ENCODE data around the gene METRN. TPM values are rescaled to one million over a fixed set of nuclear protein-coding genes. Genes with fewer than 3 reads are reported as not detected.
A peak's percentile ranks its signal among the peaks of the same experiment; 100 is the strongest.

METRN gene
- total RNA-seq, 1 experiment from 2014 or later = 69.5 TPM

DNA sequence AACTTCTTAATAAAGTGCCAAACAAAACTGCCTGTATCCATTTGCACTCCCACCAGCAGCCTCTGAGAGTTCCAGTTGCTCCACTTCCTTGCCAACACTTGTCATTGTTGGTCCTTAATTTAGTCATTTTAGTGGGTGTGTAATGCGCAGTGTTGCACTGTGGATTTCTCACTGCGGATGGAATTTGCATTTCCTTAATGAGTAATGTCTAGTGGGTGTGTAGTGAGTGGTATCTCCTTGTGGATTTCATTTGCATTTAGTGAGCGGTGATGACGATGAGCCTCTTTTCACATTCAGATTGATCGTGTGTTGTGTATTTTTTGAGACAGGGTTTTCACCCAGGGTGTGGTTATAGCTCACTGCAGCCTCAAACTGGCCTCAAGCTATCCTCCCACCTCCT is 41.5 kb downstream of the METRN start:
- no peak overlapping the region for H3K4me3 Mint-ChIP-seq (ENCODE audit: unreplicated experiment)
- CTCF ChIA-PET = interaction anchor here (0.7 to 2.5 kb wide), 7 partner anchors 10 to 301 kb away, joined by 3 to 13 read pairs (median 3); partner anchors contain the start of gene CIAO3
- H3K36me3 Mint-ChIP-seq (ENCODE audit: insufficient read depth, unreplicated experiment) = no peaks in the 10 kb centered on the region

GRCh38 chr16:759110-759910 is 44.4 kb downstream of the METRN start:
- Mint-ChIP-seq H3K4me1 (ENCODE audit: insufficient read depth, unreplicated experiment) (peaks cover 10% of the 10 kb centered on the region), H3K4me3 (ENCODE audit: unreplicated experiment) (no peak overlapping the region), H3K9me3 (ENCODE audit: unreplicated experiment) (no peaks in the 10 kb centered on the region), H3K27me3 (ENCODE audit: insufficient read depth, unreplicated experiment) (no peaks in the 10 kb centered on the region), H3K27ac (ENCODE audit: low read depth, unreplicated experiment) (peak overlapping the region; percentile 61), H3K36me3 (ENCODE audit: insufficient read depth, unreplicated experiment) (no peaks in the 10 kb centered on the region)
- intact Hi-C loops (cut with micrococcal nuclease) = no loop called here
- ChIA-PET CTCF (interaction anchor here (0.6 to 2.9 kb wide), 5 partner anchors 14 to 298 kb away, joined by 3 to 11 read pairs (median 7); partner anchors contain the start of gene CIAO3), POLR2A (interaction anchor here (1.1 to 3.9 kb wide), 6 partner anchors 10 to 52 kb away, joined by 3 to 26 read pairs (median 9); partner anchors contain the start of genes ANTKMT, CHTF18 and RPUSD1)
- DNase-seq (ENCODE audit: unreplicated experiment) = no peak
- no peak for TF ChIP-seq CTCF (IDR thresholded peaks at IDR 0.05; ENCODE audit: unreplicated experiment)
- BruUV-seq (replicated peaks) = no TSS peak

More for the DNA sequence above, 41.5 kb downstream of the METRN start:
- no peaks in the 10 kb centered on the region for H3K27me3 Mint-ChIP-seq (ENCODE audit: insufficient read depth, unreplicated experiment)
- DNase-seq (ENCODE audit: unreplicated experiment) = no peak
- POLR2A ChIA-PET = interaction anchor here (1.0 to 1.7 kb wide), 2 partner anchors 16 to 27 kb away, joined by 4 to 5 read pairs; partner anchors contain the start of gene CIAO3
- no peaks in the 10 kb centered on the region for H3K9me3 Mint-ChIP-seq (ENCODE audit: unreplicated experiment)
- TF ChIP-seq CTCF (IDR thresholded peaks at IDR 0.05; ENCODE audit: unreplicated experiment) = no peak
- BruUV-seq (replicated peaks) = no TSS peak
- H3K27ac Mint-ChIP-seq (ENCODE audit: low read depth, unreplicated experiment) = no peak overlapping the region
- intact Hi-C loops (cut with micrococcal nuclease) = no loop called here
- peaks cover 7% of the 10 kb centered on the region for H3K4me1 Mint-ChIP-seq (ENCODE audit: insufficient read depth, unreplicated experiment)

GRCh38 chr16:760065-760464 is 45.1 kb downstream of the METRN start:
- no peaks in the 10 kb centered on the region for H3K36me3 Mint-ChIP-seq (ENCODE audit: insufficient read depth, unreplicated experiment)
- peaks cover 10% of the 10 kb centered on the region for H3K4me1 Mint-ChIP-seq (ENCODE audit: insufficient read depth, unreplicated experiment)
- intact Hi-C loops (cut with micrococcal nuclease) = no loop called here
- POLR2A ChIA-PET = interaction anchor here (1.1 to 3.9 kb wide), 10 partner anchors 10 to 123 kb away, joined by 3 to 26 read pairs (median 9); partner anchors contain the start of genes ANTKMT, CHTF18, CIAO3 and METTL26
- DNase-seq (ENCODE audit: unreplicated experiment) = no peak
- peak overlapping the region; percentile 61 for H3K27ac Mint-ChIP-seq (ENCODE audit: low read depth, unreplicated experiment)
- no peaks in the 10 kb centered on the region for H3K27me3 Mint-ChIP-seq (ENCODE audit: insufficient read depth, unreplicated experiment)
- BruUV-seq (replicated peaks) = no TSS peak
- peak overlapping the region; percentile 60 for H3K4me3 Mint-ChIP-seq (ENCODE audit: unreplicated experiment)
- CTCF ChIA-PET = interaction anchor here (0.6 to 2.9 kb wide), 5 partner anchors 14 to 298 kb away, joined by 3 to 11 read pairs (median 7); partner anchors contain the start of gene CIAO3
- TF ChIP-seq CTCF (IDR thresholded peaks at IDR 0.05; ENCODE audit: unreplicated experiment) = no peak
- no peaks in the 10 kb centered on the region for H3K9me3 Mint-ChIP-seq (ENCODE audit: unreplicated experiment)
